ENCODE results near the gene TMTC2.

The TMTC2 gene

GRCh38 chr12:83057436-83057835, 370.7 kb downstream of the TMTC2 start:
- Histone ChIP-seq H4K91ac (ENCODE audit: low read depth, low read length) (no peak overlapping the region), H2BK120ac (ENCODE audit: insufficient read depth, low read length, poor library complexity) (no peak overlapping the region), H3K23ac (ENCODE audit: low read length) (no peak overlapping the region), H2BK12ac (ENCODE audit: low read length) (no peak overlapping the region), H3K36me3 (ENCODE audit: control insufficient read depth in 1 of 2, insufficient read depth in 2 of 2, low read length in 2 of 2) (no peaks in the 10 kb centered on the region), H3K27me3 (ENCODE audit: insufficient read depth, low read length) (no peaks in the 10 kb centered on the region), H3K18ac (ENCODE audit: low read length) (no peak overlapping the region), H3K79me2 (ENCODE audit: control insufficient read depth, insufficient read depth, low read length, poor library complexity) (no peaks in the 10 kb centered on the region), H3K4me2 (ENCODE audit: low read length) (no peak overlapping the region), H2AFZ (ENCODE audit: insufficient read depth, low read length, poor library complexity) (no peak overlapping the region), H3K27ac (ENCODE audit: low read depth, low read length) (no peak overlapping the region), H3K4me1 (ENCODE audit: control insufficient read depth in 1 of 2, insufficient read depth in 2 of 2, low read length in 2 of 2) (no peaks in the 10 kb centered on the region), H2AK5ac (ENCODE audit: low read length) (no peak overlapping the region), H3K14ac (ENCODE audit: low read length) (no peak overlapping the region), H4K12ac (ENCODE audit: low read depth, low read length) (no peak overlapping the region), H3K79me1 (ENCODE audit: low read length) (no peaks in the 10 kb centered on the region), H2BK5ac (ENCODE audit: low read depth, low read length, poor library complexity) (no peak overlapping the region), H4K8ac (ENCODE audit: low read depth, low read length) (no peak overlapping the region), H3K9me3 (ENCODE audit: insufficient read depth, low read depth, low read length) (no peaks in the 10 kb centered on the region), H3K4me3 (ENCODE audit: low read depth, low read length) (no peak overlapping the region), H3K9ac (ENCODE audit: low read length) (no peak overlapping the region), H3K4ac (ENCODE audit: low read depth, low read length) (no peak overlapping the region)
- DNase-seq = no peak
- WGBS (ENCODE audit: extremely low coverage, insufficient coverage, insufficient read length) = no CpG with 5 or more reads among the region's 1 CpG

GRCh38 chr12:83059107-83059506, 372.4 kb downstream of the TMTC2 start:
- Histone ChIP-seq H3K79me2 (ENCODE audit: control insufficient read depth, insufficient read depth, low read length, poor library complexity) (no peaks in the 10 kb centered on the region), H4K12ac (ENCODE audit: low read depth, low read length) (no peak overlapping the region), H3K18ac (ENCODE audit: low read length) (no peak overlapping the region), H2BK12ac (ENCODE audit: low read length) (no peak overlapping the region), H2BK120ac (ENCODE audit: insufficient read depth, low read length, poor library complexity) (no peak overlapping the region), H3K9ac (ENCODE audit: low read length) (no peak overlapping the region), H4K91ac (ENCODE audit: low read depth, low read length) (no peak overlapping the region), H3K23ac (ENCODE audit: low read length) (no peak overlapping the region), H3K79me1 (ENCODE audit: low read length) (no peaks in the 10 kb centered on the region), H2AFZ (ENCODE audit: insufficient read depth, low read length, poor library complexity) (no peak overlapping the region), H3K4me3 (ENCODE audit: low read depth, low read length) (no peak overlapping the region), H3K14ac (ENCODE audit: low read length) (no peak overlapping the region), H3K4me2 (ENCODE audit: low read length) (no peak overlapping the region), H3K27ac (ENCODE audit: low read depth, low read length) (no peak overlapping the region), H4K8ac (ENCODE audit: low read depth, low read length) (no peak overlapping the region), H3K4me1 (ENCODE audit: control insufficient read depth in 1 of 2, insufficient read depth in 2 of 2, low read length in 2 of 2) (no peaks in the 10 kb centered on the region), H3K4ac (ENCODE audit: low read depth, low read length) (no peak overlapping the region), H3K9me3 (ENCODE audit: insufficient read depth, low read depth, low read length) (no peaks in the 10 kb centered on the region), H2BK5ac (ENCODE audit: low read depth, low read length, poor library complexity) (no peak overlapping the region), H2AK5ac (ENCODE audit: low read length) (no peak overlapping the region), H3K27me3 (ENCODE audit: insufficient read depth, low read length) (no peaks in the 10 kb centered on the region), H3K36me3 (ENCODE audit: control insufficient read depth in 1 of 2, insufficient read depth in 2 of 2, low read length in 2 of 2) (no peaks in the 10 kb centered on the region)
- DNase-seq = no peak
- WGBS (ENCODE audit: extremely low coverage, insufficient coverage, insufficient read length) = no CpG with 5 or more reads among the region's 6 CpGs

GRCh38 chr12:83065562-83065961, 378.9 kb downstream of the TMTC2 start:
- H3K36me3 ChIP-seq (ENCODE audit: control insufficient read depth in 1 of 2, insufficient read depth in 2 of 2, low read length in 2 of 2) = no peaks in the 10 kb centered on the region
- H3K4ac ChIP-seq (ENCODE audit: low read depth, low read length) = no peak overlapping the region
- H3K4me3 ChIP-seq (ENCODE audit: low read depth, low read length) = no peak overlapping the region
- no peak overlapping the region for H3K27ac ChIP-seq (ENCODE audit: low read depth, low read length)
- no peak overlapping the region for H3K23ac ChIP-seq (ENCODE audit: low read length)
- H2AFZ ChIP-seq (ENCODE audit: insufficient read depth, low read length, poor library complexity) = no peak overlapping the region
- no peaks in the 10 kb centered on the region for H3K79me2 ChIP-seq (ENCODE audit: control insufficient read depth, insufficient read depth, low read length, poor library complexity)
- no peak overlapping the region for H2BK12ac ChIP-seq (ENCODE audit: low read length)
- no peaks in the 10 kb centered on the region for H3K4me1 ChIP-seq (ENCODE audit: control insufficient read depth in 1 of 2, insufficient read depth in 2 of 2, low read length in 2 of 2)
- H3K9me3 ChIP-seq (ENCODE audit: insufficient read depth, low read depth, low read length) = no peaks in the 10 kb centered on the region
- H3K14ac ChIP-seq (ENCODE audit: low read length) = no peak overlapping the region
- H2AK5ac ChIP-seq (ENCODE audit: low read length) = no peak overlapping the region
- H2BK5ac ChIP-seq (ENCODE audit: low read depth, low read length, poor library complexity) = no peak overlapping the region
- no peaks in the 10 kb centered on the region for H3K27me3 ChIP-seq (ENCODE audit: insufficient read depth, low read length)
- H3K18ac ChIP-seq (ENCODE audit: low read length) = no peak overlapping the region
- WGBS (ENCODE audit: extremely low coverage, insufficient coverage, insufficient read length) = no CpG with 5 or more reads among the region's 1 CpG
- H4K8ac ChIP-seq (ENCODE audit: low read depth, low read length) = no peak overlapping the region
- no peak overlapping the region for H3K9ac ChIP-seq (ENCODE audit: low read length)
- no peaks in the 10 kb centered on the region for H3K79me1 ChIP-seq (ENCODE audit: low read length)
- no peak overlapping the region for H2BK120ac ChIP-seq (ENCODE audit: insufficient read depth, low read length, poor library complexity)
- no peak overlapping the region for H4K12ac ChIP-seq (ENCODE audit: low read depth, low read length)
- no peak overlapping the region for H3K4me2 ChIP-seq (ENCODE audit: low read length)
- H4K91ac ChIP-seq (ENCODE audit: low read depth, low read length) = no peak overlapping the region
- DNase-seq = no peak

- Histone ChIP-seq H3K79me1 (ENCODE audit: low read length) (no peaks in the 10 kb centered on the region), H3K9me3 (ENCODE audit: insufficient read depth, low read depth, low read length) (no peaks in the 10 kb centered on the region), H3K9ac (ENCODE audit: low read length) (no peak overlapping the region), H3K79me2 (ENCODE audit: control insufficient read depth, insufficient read depth, low read length, poor library complexity) (no peaks in the 10 kb centered on the region), H3K4me3 (ENCODE audit: low read depth, low read length) (no peak overlapping the region), H2BK12ac (ENCODE audit: low read length) (no peak overlapping the region), H3K27ac (ENCODE audit: low read depth, low read length) (no peak overlapping the region), H2BK5ac (ENCODE audit: low read depth, low read length, poor library complexity) (no peak overlapping the region), H3K27me3 (ENCODE audit: insufficient read depth, low read length) (no peaks in the 10 kb centered on the region), H3K4me2 (ENCODE audit: low read length) (no peak overlapping the region), H2AK5ac (ENCODE audit: low read length) (no peak overlapping the region), H4K91ac (ENCODE audit: low read depth, low read length) (no peak overlapping the region), H2BK120ac (ENCODE audit: insufficient read depth, low read length, poor library complexity) (no peak overlapping the region), H3K23ac (ENCODE audit: low read length) (no peak overlapping the region), H3K18ac (ENCODE audit: low read length) (no peak overlapping the region), H3K4ac (ENCODE audit: low read depth, low read length) (no peak overlapping the region), H4K8ac (ENCODE audit: low read depth, low read length) (no peak overlapping the region), H3K36me3 (ENCODE audit: control insufficient read depth in 1 of 2, insufficient read depth in 2 of 2, low read length in 2 of 2) (no peaks in the 10 kb centered on the region), H3K4me1 (ENCODE audit: control insufficient read depth in 1 of 2, insufficient read depth in 2 of 2, low read length in 2 of 2) (no peaks in the 10 kb centered on the region), H3K14ac (ENCODE audit: low read length) (no peak overlapping the region), H2AFZ (ENCODE audit: insufficient read depth, low read length, poor library complexity) (no peak overlapping the region), H4K12ac (ENCODE audit: low read depth, low read length) (no peak overlapping the region)
- DNase-seq = no peak
Observed at GRCh38 chr12:83067981-83068380, 381.3 kb downstream of the TMTC2 start.
